ENCODE results near the gene CCN5. TPM values are rescaled to one million over a fixed set of nuclear protein-coding genes. Genes with fewer than 3 reads are reported as not detected.
"Not testable (repeated sequence)": the region's sequence is repeated elsewhere in the genome, so short reads cannot be mapped to it uniquely, and the experiment has no call there.

The CCN5 gene
- total RNA-seq, 1 donor from 2014 or later, result not detected

- no peak for DNase-seq (ENCODE audit: low read depth in 2 of 2)
These were observed 41.0 kb downstream of the CCN5 start for GRCh38 chr20:44756011-44756688.

- DNase-seq (ENCODE audit: low read depth in 2 of 2), result no peak
These were observed 41.8 kb downstream of the CCN5 start for GRCh38 chr20:44756956-44757355.

- DNase-seq (ENCODE audit: low read depth in 2 of 2), result no peak
These were observed 43.3 kb downstream of the CCN5 start for GRCh38 chr20:44758247-44759101.

- no peak for DNase-seq (ENCODE audit: low read depth in 2 of 2)
These were observed 44.4 kb downstream of the CCN5 start for GRCh38 chr20:44759595-44759994.

- no peak for DNase-seq (ENCODE audit: low read depth in 2 of 2)
These were observed 46.3 kb downstream of the CCN5 start for GRCh38 chr20:44761423-44761822.

GRCh38 chr20:44762466-44763140 lies 47.4 kb downstream of the CCN5 start:
- no peak for DNase-seq (ENCODE audit: low read depth in 2 of 2)

- not testable (repeated sequence) for DNase-seq (ENCODE audit: low read depth in 2 of 2)
These were observed 48.6 kb downstream of the CCN5 start for GRCh38 chr20:44763798-44764197.

- no peak for DNase-seq (ENCODE audit: low read depth in 2 of 2)
These were observed 49.9 kb downstream of the CCN5 start for GRCh38 chr20:44765091-44765490.

GRCh38 chr20:44765701-44766347 lies 50.7 kb downstream of the CCN5 start:
- DNase-seq (ENCODE audit: low read depth in 2 of 2), result no peak

- DNase-seq (ENCODE audit: low read depth in 2 of 2), result no peak
These were observed 53.1 kb downstream of the CCN5 start for GRCh38 chr20:44768256-44768655.

- no peak for DNase-seq (ENCODE audit: low read depth in 2 of 2)
These were observed 53.8 kb downstream of the CCN5 start for GRCh38 chr20:44768854-44769480.

GRCh38 chr20:44769481-44769863 lies 54.3 kb downstream of the CCN5 start:
- no peak for DNase-seq (ENCODE audit: low read depth in 2 of 2)

- no peak for DNase-seq (ENCODE audit: low read depth in 2 of 2)
These were observed 55.5 kb downstream of the CCN5 start for GRCh38 chr20:44770484-44771171.

- DNase-seq (ENCODE audit: low read depth in 2 of 2), result no peak
These were observed 56.0 kb downstream of the CCN5 start for GRCh38 chr20:44771172-44771535.

GRCh38 chr20:44772636-44773035 lies 57.5 kb downstream of the CCN5 start:
- no peak for DNase-seq (ENCODE audit: low read depth in 2 of 2)

- no peak for DNase-seq (ENCODE audit: low read depth in 2 of 2)
These were observed 58.1 kb downstream of the CCN5 start for GRCh38 chr20:44773070-44773829.

- peak; percentile 12 to 42 for DNase-seq (ENCODE audit: low read depth in 2 of 2)
These were observed 61.8 kb downstream of the CCN5 start for GRCh38 chr20:44776980-44777379.
